Placental epithelial cell (primary cell): Measurements from ENCODE around the gene OR14I1. TPM values are rescaled to one million over a fixed set of nuclear protein-coding genes. Genes with fewer than 3 reads are reported as not detected.

Experiments used
- small RNA-seq: library from RNA; depleted of rRNA; stranded (forward); fragments of <200 nt; gene quantifications from one replicate; pipeline ENCODE3, GENCODE V24; 2012
- total RNA-seq: library from RNA; depleted of rRNA; stranded (reverse); fragments of >200 nt; gene quantifications from 2 replicates; pipeline ENCODE4 v1.2.3, GENCODE V29; 2012

OR14I1 gene
- 0.76 TPM in 1 of 2 replicates, not detected in the other for total RNA-seq

DNA sequence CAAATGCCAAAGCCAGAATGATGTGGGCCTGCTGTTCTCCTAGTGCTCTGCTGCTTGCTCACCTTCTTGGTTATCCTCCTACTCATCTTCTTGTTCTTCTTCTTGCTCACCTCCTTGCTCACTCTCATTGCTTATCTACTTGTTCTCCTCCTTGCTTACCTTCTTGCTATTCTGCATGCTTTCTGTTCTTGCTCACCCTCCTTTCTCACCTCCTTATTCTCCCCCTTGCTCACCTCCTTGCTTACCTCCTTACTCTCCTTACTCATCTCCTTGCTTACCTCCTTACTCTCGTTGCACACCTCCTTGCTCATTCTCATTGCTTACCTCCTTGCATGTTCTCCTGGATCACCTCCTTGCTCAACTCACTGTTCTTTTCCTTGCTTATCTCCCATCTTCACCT, at the start of gene OR14I1:
Gene OR14I1, minus strand, starts transcription at position 53 of the 400 bp plus-strand sequence.

DNA sequence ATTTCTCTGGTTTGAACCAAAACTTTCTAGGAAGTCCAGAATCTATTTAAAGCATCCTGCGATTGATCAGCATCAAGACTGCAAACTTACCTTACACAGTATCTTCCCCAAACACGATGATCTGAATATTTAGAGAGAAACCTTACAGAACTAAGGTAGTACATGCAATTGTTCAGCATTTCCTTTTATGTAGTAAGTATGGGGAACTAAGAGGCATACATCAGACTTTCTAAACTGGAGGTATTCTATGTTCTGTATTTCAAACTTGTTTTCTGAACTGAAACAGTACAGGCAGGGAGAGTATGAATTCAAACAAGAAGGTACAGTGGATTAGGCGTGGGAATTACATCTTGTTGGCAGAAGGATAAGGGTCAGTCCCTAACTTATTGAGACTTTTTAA, 47.2 kb downstream of the OR14I1 start, which contains the start of gene OR2T27:
Gene OR2T27, minus strand, starts transcription at position 175 of the 400 bp plus-strand sequence. CDS start 4,644 bp downstream, outside the sequence.

Small RNA genes lying within 50 kb of the gene (small RNA-seq; reads per million reads assigned to genes)
- not detected for gene AHCYP8

Other genes with a start within 250 kb of the OR14I1 start
- gene OR2T3, start 229.4 kb downstream of the OR14I1 start, total RNA-seq: 0.65 and 0.79 TPM in 2 replicates
- 1.4 and 2.7 TPM in 2 replicates for gene OR2T5, start 214.2 kb downstream of the OR14I1 start, total RNA-seq
- gene OR2G6, start 194.7 kb downstream of the OR14I1 start, total RNA-seq: 4.3 and 13.2 TPM in 2 replicates
- gene OR2T29, start 140.0 kb downstream of the OR14I1 start, total RNA-seq: 9.4 and 19.7 TPM in 2 replicates
- gene OR2T34, start 128.0 kb downstream of the OR14I1 start, total RNA-seq: 9.8 and 12.4 TPM in 2 replicates
- 9.8 and 22.2 TPM in 2 replicates for gene OR2T10, start 105.1 kb downstream of the OR14I1 start, total RNA-seq
- 7.0 and 8.2 TPM in 2 replicates for gene OR2T11, start 67.7 kb downstream of the OR14I1 start, total RNA-seq
- gene OR2T35, start 57.5 kb downstream of the OR14I1 start, total RNA-seq: 2.4 and 4.9 TPM in 2 replicates
- gene OR2T27, start 47.2 kb downstream of the OR14I1 start, total RNA-seq: not detected in 2 replicates
- gene LYPD8, start 53.0 kb upstream of the OR14I1 start, total RNA-seq: 0.22 TPM in 1 of 2 replicates, not detected in the other
- gene SH3BP5L, start 123.1 kb upstream of the OR14I1 start, total RNA-seq: 34.5 and 63.4 TPM in 2 replicates
- 41.2 and 48.3 TPM in 2 replicates for gene ZNF672, start 135.5 kb upstream of the OR14I1 start, total RNA-seq
- 18.5 and 20.6 TPM in 2 replicates for gene ZNF692, start 156.3 kb upstream of the OR14I1 start, total RNA-seq
- 8.0 and 8.2 TPM in 2 replicates for gene PGBD2, start 203.5 kb upstream of the OR14I1 start, total RNA-seq